NCI-H2196 treated with DMSO at 0.1 percent for 48 hours (cell line): Measurements from ENCODE around the gene SPDYE2B.
"Not testable (repeated sequence)": the region's sequence is repeated elsewhere in the genome, so short reads cannot be mapped to it uniquely, and the experiment has no call there.

Source experiments
- DNase-seq: peaks from one replicate; lab custom pipeline; 2025; ENCODE audit not compliant: unreplicated experiment; lab: John Stamatoyannopoulos, UW

The SPDYE2B gene

DNA sequence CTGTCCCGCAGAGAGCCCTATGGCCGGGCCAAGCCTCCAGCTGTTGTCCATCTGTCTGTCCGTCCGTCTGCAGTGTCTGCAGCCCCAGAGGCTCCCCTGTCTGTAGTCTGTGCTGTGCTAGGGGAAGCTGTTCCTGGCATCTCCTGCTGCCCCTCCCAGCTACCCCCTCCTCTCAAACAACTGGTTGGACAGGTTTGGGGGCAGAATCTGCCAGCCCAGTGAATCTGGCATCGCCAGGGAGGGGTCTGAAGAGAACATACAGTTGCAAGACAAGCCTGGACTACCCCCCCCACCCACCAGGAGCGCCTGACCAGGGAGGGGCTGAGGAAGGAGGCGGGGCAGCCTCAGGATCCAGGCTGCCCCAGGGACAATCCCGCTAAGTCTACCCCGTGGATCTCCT lies 7.4 kb upstream of the SPDYE2B start, which contains the start of gene UPK3BL1:
TSS of gene UPK3BL1 (minus strand) at position 101 of the 400 bp plus-strand sequence. CDS start at position 51, 50 bp downstream.
- DNase-seq: not testable (repeated sequence)

DNA sequence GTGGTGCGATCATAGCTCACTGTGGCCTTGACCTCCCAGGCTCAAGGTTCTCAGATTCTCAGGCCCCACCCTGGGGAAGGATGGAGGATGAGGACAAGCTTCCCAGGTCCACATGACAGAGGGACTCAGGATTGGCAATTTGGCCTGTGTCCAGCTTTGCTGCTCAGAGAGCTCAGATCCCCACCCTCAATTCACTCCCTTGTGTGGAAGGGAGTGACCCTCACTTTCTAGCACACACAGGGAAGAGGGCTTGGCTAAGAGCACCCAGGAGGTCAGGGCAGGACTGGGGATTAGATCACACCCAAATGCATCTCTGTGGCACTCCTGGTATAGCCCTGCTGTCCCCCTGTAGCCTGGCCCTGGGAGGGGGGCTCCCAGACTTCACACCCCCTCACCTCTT lies 6.7 kb upstream of the SPDYE2B start:
- DNase-seq: not testable (repeated sequence)

DNA sequence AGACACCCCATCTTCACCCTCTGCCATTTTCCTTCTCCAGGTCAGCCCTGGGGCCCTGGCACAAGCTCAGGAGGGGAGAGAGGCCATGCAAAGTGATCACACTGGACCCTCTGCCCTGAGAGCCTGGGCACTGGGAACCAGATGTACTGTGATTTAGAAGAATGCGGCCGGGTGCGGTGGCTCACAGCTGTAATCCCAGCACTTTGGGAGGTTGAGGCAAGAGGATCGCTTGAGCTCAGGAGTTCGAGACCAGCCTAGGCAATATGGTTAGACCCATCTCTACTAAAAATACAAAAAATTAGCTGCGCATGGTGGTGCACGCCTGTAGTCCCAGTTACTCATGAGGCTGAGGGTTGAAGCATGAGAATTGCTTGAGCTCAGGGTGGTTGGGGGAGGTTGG lies 2.3 kb upstream of the SPDYE2B start:
- not testable (repeated sequence) for DNase-seq

DNA sequence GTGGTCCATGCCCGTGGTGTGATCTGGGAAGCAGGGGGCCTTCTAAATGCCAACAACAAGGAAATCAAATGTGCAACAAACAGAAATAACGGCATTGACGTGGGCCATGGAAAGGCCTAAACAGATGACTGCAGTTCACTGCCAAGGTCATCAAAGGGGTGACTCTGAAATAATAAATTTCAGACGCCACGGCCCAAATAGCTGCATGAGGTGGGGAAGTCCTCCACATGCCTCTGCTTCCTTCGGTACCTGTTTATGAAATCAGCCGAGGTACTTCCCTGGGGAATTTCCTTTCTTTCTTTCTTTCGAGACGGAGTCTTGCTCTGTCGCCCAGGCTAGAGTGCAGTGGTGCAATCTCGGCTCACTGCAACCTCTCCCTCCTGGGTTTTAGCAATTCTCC lies 14.6 kb downstream of the SPDYE2B start:
- DNase-seq: not testable (repeated sequence)

DNA sequence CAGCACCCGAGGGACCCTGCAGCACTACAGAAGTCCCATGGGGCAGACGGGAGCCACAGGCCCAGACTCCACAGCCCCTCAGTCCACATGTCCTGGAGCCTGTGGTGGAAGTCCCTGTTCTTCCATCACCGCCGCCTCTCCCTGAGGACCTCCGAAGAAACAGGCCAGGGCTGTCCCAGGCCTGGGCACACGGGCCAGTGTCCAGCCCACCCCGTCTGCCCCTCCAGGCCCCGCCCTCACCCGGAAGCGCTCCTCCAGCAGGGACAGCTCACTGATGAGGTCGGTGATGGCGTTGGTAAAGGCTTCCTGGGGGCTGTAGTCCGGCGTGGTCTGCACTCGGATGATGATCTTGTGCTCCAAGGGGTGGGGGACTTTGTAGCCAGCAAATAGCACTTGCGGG lies 16.7 kb downstream of the SPDYE2B start:
- not testable (repeated sequence) for DNase-seq

DNA sequence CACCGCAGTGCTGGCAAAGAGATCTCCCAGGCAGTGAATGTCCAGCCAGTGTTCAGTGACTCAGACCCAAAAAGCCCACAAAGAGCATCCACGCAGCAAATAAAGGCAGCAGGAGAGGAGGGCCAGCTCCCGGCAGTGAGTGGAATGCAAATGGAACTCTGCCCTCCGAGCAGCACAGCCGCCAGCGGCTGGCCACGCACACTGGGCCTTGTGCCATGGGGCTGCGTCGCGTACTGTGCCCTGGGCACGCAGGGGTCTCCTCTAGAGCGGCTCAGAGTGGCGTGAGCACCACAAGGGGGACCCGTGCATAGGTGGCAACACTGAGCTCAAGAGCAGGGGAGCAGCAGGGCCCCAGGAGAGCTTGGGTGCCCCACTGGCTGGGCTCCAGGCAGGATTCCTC lies 17.4 kb downstream of the SPDYE2B start:
- DNase-seq: not testable (repeated sequence)

DNA sequence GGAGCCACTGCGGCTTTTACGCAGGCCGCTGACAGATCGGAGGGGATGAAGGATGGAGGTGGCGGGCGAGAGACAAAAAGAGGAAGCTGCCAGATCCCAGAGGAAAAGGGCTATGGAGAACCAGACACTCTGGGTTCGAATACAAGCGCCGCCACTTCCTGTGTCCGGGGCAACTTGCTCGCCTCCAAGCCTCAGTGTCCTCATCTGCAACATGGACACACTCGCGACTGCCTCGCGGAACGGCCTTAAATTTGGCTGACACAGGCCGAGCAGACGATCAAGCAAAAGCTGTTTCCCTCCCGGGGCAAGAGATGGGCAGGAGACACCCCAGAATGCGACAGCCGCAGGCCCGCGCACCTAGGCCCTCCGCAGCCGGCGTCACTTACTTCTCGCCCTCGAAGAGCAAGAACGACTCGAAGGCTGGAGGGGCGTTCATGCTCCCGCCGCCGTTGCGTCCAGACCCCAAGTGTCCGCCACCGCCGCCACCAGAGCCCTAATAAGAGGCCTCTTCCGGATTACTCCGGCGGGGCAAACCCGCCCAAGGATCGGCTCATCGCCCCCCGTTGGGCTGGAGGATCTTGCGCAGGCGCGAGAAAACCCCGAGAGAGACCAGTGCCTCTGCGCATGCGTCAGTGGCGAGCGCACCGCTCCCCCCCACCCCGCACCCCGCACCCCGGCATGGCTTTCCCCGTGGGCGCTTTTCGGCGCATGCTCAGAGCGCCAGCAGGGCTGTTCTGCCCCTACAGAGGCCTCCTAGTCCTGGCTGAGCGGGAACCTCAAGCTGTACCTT lies 21.2 kb downstream of the SPDYE2B start, which contains the start of gene POLR2J2:
TSS of gene POLR2J2 (minus strand) at position 498 of the 790 bp plus-strand sequence. CDS start at position 436, 62 bp downstream.
- not testable (repeated sequence) for DNase-seq

DNA sequence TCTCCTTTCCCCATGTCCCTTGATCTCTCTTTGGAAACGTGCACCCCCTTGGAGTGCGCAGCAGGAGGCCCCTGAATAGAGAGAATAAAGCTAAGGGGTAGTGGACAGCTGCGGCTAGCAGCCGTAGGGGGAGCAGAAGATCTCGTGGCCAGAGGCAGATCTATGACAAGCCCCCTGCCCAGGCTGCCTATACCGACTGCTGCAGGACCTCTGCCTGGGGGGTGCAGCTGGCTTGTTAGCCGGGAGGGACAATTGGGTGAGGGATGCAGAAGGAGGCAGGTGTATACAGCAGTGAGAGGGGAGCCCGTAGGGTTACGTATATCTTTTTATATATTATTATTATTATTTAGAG lies 21.8 kb downstream of the SPDYE2B start:
- not testable (repeated sequence) for DNase-seq

DNA sequence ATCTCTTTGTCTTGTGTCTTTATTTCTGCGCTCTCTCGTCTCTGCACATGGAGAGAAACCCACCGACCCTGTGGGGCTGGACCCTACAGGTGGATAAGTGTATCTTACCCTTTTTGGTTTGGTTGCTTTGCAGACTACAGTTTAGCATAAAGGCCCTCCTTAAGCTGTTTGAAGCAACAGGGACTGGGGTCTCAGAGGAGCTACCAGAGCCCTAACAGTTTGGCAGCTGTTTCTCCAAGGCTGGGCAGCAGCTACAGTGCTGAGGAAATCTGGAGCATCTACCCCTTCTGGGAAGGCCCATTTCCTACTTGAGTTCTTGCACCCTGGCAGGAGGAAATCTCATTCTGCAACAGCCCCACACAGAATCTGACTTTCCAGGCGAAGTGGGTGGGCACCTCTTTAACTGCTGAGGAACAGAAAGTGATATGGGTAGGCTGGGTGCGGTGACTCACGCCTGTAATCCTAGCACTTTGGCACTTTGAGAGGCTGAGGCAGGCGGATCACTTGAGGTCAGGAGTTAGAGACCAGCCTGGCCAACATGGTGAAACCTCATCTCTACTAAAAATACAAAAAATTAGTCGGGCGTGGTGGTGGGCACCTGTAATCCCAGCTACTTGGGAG lies 23.4 kb downstream of the SPDYE2B start:
- DNase-seq: not testable (repeated sequence)

DNA sequence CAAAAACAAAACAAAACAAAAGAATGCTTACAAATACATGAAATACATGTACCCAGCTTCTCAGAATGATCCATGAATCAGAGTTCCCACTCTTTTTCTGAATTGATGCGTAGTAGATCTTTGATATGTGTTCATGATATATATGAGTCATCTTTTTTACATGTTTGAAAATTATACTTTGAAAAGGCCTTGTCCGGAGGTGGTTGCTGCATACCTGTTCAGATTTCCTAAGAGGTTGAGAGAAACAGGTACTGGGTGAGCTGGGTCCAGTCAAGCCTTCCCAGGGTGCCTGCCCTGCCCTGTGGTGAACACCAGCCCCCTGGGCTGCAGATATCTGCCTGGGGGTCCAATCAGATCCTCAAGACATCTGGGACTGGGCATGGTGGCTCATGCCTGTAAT lies 25.4 kb downstream of the SPDYE2B start:
- not testable (repeated sequence) for DNase-seq

DNA sequence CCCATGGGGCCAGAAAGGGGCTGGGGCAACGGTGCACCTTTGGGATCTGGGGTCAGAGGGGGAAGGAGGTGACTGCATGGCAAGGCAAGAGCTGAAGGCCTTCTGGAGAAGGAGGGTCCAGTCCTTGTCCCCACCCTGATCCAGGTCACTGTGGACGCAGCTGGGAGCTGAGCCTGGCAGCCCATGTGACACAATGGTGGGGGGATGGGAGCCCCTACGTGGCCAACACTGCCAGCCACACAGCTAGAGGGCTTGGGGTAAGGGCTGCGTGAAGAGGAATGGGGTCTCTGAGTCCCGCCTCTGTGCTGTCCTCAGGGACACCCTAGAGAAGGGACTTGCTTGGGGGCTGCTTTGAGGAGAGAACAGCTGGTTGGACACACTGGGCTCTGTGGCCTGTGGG lies 30.7 kb downstream of the SPDYE2B start:
- not testable (repeated sequence) for DNase-seq

DNA sequence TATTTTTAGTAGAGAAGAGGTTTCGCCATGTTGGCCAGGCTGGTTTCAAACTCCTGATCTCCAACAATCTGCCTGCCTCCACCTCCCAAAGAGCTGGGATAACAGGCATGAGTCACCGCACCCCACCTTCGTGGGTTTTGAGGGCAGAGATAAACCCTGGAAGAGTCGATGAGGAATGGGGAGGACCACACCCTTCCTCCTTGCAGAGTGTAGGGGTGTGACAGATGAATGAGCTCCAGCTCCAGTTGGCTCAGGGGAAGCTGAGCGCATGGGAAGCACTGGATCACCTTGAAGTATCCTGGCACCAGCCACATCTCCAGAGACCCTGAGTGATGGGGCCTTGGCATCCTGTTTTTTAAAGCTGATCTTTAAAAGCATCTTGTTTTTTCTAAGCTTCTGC lies 32.4 kb downstream of the SPDYE2B start:
- DNase-seq: not testable (repeated sequence)

DNA sequence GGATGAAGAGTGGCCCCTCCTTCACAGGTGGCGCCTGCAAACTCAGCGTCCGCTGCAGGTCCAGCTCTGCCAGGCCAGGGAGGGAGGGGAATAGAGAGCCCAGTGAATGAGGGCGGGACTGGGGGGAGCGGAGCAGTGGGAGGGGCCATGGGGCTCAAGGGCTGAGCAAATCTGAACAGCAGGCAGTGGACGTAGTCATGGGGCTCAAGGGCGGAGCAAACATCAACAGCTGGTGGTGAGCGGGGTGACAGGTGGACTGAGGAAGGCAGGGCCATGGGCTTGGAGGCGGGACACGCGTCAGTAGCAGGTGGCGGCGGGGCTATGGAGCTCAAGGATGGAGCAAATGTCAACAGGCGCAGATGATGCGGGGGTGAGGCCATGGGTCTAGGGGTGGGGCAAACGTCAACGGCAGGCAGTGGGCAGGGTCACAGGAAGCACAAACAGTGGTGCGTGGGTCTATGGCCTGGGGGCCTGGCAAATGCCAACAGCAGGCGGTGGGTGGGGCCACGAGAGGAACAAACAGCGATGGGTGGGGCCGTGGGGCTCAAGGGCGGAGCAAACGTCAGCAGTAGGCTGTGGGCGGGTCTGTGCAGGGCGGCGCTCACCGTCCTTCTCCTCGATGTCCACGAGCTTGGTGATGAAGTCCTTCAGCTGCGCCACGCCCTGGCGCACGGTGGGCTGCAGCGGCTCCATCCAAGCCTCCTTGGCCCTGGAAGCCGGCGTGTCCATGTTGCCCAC lies 38.3 kb downstream of the SPDYE2B start:
- not testable (repeated sequence) for DNase-seq

DNA sequence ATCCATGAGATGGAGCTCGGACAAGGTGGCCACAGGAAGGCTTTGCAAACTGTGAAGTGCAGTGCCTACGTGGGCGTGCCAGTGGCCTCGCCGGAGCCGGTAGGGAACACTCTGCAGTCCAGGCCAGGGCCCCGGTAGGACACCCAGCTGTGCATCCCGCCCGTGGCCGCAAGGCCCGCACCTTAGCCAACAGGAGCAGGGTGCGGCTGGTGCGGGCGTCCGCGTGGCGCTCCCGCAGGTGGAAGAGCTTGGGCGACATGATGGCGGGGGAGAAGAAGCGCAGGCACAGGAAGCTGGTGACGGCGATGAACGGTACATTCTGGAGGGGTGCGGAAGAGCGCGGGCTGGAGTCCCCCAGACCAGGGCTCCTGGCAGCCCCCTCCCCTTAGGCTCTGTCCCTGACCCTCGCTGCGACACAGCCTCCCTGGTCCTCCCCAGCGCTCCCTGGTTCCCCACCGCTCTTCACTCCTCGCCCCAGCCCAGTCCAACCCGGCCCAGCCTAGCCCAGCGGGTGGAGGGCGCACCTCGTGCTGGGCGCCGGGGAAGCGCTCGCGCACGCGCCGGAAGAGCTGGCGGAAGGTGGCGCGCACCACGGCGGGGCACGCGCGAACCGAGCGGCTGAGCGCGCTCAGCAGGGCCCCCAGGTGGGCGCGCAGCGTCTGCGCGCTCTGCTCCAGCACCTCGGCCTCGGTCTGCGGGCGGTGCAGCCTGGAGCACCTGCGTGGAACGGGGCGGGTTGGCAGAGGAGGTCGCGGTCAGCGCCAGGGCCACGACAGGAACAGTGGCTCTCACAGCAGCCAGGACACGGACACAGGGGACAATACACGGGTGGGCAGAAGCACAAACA lies 39.5 kb downstream of the SPDYE2B start:
- DNase-seq: not testable (repeated sequence)

DNA sequence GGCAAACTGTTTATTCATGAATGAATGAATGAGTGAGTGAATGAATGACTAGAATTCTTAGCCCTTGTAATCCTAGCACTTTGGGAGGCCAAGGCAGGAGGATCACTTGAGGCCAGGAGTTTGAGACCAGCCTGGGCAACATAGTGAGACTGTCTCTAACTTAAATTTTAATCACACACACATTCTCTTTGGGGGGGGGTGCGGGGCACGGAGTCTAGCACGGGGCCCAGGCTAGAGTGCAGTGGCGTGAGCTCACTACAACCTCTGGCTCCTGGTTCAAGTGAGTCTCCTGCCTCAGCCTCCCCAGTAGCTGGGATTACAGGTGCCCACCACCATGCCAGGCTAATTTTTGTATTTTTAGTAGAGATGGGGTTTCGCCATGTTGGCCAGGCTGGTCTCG lies 40.5 kb downstream of the SPDYE2B start:
- not testable (repeated sequence) for DNase-seq

DNA sequence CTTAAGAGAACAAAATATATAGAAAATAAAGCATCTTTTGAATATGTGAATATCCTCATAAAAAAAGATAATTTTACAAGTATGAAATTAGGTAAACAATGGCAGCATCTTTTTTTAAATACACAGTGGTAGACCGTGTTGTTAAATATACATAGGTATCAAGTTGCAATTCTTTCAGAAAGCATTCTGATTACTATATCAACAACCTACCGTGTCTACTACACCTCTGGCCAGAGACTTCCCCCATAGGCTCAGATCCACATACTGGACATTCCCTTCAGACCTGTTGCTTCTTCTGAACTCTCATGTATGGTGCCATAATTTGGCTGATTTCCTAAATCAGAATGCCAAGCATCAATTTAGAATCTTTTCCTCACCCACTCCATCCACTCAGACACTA lies 43.9 kb downstream of the SPDYE2B start:
- DNase-seq: not testable (repeated sequence)

DNA sequence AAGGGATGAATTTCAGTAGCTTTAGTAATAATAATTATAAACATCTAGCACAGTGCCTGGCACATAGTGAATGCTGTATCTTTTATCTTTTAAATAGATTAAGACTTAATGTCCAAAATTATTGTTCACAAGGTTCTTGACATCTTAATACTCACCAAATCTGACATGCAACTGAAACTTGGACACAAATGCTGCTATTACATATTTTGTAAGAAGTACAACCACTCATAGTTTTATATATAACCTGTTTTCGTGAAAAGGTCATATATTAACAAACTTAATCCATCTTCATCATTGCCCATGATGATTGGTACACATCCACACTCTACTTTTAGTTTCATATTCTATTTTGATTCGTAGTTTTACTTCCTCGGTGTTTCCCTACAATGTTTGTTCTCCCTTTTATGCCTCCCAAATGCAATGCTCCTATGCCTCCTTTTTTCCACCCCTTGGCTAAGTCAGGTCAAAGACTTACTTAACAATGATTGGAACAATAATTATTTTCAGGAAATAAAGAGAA lies 45.0 kb downstream of the SPDYE2B start:
- not testable (repeated sequence) for DNase-seq

DNA sequence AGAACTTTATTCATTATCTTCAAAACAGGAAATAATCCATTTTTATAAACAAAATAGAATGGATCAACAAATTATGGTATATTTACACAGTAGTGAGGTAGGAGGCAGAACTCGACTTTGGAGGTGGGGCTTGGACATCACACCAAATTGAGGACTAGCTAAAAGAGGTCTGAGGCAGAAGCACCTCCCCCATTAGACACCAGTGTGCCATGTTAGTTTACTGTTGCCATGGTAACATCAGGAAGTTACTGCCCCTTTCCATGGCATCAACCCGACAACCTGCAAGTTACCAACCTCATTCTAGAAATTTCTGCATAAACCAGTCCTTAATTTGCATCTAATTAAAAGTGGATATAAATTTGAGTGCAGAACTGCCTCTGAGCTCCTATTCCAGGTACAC lies 45.9 kb downstream of the SPDYE2B start:
- DNase-seq: not testable (repeated sequence)

DNA sequence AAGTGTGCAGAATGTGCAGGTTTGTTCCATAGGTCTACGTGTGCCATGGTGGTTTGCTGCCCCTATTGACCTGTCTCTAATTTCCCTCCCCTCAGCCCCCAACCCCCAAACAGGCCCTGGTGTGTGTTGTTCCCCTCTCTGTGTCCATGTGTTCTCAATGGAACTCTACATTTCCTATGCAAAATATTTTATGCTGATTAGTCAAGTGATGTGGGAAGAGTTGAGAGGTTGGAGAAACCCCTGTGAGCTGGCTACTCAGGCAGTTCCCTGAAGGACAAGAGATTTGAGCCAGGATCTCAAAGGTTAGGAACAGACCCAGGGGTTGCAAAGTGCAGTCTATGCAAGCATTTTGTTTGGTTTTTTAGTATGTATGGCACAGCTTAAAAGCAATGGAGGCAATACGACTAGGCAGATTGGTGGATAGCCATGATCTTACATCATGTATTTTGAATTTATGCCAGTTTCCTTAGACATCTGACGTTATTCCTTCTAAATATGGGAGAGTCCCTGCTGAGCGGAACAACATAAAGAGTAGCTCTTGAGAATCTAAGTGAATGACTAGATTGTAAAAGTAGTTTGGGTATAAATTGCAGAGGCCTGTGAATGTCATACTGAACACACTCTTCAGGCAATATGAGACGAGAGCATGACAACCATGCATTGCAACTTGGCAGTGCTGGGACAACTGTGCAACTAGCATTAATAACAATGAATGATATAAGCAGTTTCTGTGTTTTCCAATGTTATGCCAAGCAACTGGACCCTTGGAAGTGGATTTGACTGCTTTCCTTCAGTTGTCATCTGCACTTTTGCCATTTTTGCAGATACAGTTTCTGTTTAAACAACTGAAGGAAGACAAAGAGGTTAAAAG lies 47.8 kb downstream of the SPDYE2B start:
- not testable (repeated sequence) for DNase-seq
